MM.1S (cell line): ENCODE measurements around the gene PTTG1IP.
A peak's percentile ranks its signal among the peaks of the same experiment; 100 is the strongest.

Source experiments
- EZH2 ChIP-seq: fragments of 300-600 bp; sonication (generic); optimal IDR thresholded peaks from 2 replicates; pipeline ENCODE3; 2017; ENCODE audit warnings: low read depth, mild to moderate bottlenecking, antibody characterized with exemption, low read length, mixed read lengths
- EZH2phosphoT487 ChIP-seq: fragments of 300-600 bp; sonication (generic); IDR thresholded peaks from 2 replicates; pipeline ENCODE4 v1.6.1; 2018; ENCODE audit warnings: antibody characterized with exemption, low read length
- TF ChIP-seq, protein P1 (sequence below): fragments of 300-600 bp; sonication (generic); IDR thresholded peaks from 2 replicates; pipeline ENCODE4 v1.5.1; 2016; ENCODE audit warnings: antibody characterized with exemption, low read length, mixed read lengths

DNA sequence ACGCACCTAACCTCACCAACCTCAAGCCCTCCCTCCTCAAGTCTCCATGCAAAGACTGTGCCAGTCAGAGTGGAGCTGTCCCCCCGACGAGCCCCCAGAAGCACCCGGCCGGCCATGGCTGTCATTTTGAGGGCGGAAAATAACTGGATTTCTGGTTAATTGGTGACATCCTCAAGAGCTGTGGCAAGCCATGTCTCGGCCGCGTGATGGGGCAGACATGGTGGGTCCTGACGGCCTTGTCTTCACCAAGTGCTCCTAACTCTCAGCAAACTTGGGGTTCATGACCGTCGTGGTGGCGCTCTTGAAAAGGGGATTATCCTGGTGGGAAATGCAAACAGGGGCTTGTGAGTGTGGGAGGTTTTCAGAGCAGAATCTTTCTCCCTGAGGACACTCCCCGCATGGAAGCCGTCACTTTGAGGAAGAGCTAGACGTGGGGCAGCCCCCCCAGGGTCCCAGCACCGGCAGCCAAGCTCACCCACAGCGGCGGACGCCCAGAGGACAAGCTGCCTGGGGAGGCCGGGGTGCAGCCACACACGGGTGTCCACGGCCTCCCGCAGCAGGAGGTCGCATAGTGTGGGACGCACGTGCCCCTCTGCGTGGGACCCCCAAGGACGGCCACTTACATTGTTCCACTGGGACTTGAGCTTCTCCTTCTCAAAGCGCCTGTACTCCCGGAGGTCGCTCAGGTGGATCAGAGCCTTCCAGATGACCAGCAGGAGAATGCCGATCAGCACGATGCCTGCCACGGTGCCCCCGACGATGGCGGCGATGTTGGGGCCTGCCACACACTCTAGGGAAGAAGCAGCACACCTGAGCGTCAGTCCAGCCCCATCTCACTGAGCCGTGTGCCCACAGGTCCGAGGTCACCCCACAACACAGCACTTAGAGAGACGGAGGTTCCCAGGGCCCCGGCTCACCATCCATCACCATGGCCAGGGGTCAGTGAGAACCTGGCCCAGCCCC is 12.9 kb upstream of the PTTG1IP start:
- TF ChIP-seq, protein P1, sequence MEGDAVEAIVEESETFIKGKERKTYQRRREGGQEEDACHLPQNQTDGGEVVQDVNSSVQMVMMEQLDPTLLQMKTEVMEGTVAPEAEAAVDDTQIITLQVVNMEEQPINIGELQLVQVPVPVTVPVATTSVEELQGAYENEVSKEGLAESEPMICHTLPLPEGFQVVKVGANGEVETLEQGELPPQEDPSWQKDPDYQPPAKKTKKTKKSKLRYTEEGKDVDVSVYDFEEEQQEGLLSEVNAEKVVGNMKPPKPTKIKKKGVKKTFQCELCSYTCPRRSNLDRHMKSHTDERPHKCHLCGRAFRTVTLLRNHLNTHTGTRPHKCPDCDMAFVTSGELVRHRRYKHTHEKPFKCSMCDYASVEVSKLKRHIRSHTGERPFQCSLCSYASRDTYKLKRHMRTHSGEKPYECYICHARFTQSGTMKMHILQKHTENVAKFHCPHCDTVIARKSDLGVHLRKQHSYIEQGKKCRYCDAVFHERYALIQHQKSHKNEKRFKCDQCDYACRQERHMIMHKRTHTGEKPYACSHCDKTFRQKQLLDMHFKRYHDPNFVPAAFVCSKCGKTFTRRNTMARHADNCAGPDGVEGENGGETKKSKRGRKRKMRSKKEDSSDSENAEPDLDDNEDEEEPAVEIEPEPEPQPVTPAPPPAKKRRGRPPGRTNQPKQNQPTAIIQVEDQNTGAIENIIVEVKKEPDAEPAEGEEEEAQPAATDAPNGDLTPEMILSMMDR: no peak
- no peak for TF ChIP-seq EZH2
- 0 out of 2 replicates have a peak, but pooled peaks have one; percentile 38 for TF ChIP-seq EZH2phosphoT487
